GM11168 (cell line): ENCODE results near the gene C18orf54.
"Not testable (repeated sequence)": the region's sequence is repeated elsewhere in the genome, so short reads cannot be mapped to it uniquely, and the experiment has no call there.

Experiments used
- in situ Hi-C: fragments of 300-500 bp; cut with MboI; formaldehyde crosslinking; loops from one replicate; pipeline ENCODE4 v1.12.0; 2022; ENCODE audit warnings: low sequenced_read_pairs; ENCODE audit not compliant: unreplicated experiment

C18orf54 gene

DNA sequence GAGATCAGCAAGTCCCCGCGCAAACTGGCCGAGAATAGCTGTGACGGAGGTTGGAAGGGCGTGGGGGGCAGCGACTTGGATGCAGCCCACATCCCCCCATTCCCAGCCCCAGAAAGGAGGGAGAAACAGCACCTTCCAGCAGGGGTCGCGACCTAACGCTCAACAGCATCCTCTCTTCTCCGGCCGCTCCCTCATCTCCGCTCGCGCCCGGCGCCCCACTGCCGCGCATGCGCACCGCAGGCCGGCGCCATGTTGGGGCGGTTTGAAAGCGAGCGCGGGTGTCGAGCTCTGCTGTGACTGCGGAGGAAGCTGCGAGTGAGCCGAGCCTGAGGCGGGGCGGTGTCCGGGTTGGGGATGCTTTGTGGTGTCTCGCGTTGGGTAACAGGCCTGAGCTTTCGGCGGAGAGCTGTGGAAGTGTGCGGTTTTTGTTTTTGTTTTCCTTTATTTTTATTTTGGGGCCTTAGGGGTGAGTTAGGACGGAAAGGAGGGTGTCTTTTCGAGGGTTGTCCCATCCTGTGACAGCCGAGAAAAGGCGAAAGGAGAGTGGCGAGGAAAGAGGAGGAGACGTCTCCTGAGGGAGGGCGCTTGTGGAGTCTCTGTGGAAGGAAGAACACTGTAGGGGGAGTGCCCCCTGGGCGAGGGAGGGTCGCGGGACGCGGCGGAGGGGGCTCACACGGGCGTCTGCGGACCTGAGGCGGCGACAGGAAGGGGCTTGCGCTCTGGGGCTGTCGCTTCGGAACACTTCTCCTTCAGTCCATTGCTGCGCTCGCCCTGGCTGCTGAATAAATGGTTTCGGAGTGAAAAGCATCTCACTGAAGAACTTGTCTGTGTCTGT, at the start of gene C18orf54, which contains the start of gene STARD6:
TSS of gene C18orf54 (plus strand) at position 247 of the 835 bp plus-strand sequence. CDS start 2,667 bp downstream, outside the sequence.
TSS of gene STARD6 (minus strand) at position 199 of the 835 bp plus-strand sequence. CDS start 3,285 bp downstream, outside the sequence.
- in situ Hi-C loops = no loop called here

DNA sequence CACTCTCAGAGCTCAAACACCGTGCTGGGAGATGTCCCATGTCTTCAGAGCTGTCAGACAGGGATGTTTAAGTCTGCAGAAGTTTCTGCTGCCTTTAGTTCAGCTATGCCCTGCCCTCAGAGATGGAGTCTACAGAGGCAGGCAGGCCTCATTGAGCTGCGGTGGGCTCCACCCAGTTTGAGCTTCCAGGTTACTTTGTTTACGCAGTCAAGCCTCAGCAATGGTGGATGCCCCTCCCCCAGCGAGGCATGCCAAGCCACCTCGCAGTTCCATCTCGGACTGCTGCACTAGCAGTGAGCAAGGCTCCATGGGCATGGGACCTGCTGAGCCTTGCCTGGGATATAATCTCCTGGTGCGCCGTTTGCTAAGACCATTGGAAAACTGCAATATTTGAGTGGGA, 48.1 kb upstream of the C18orf54 start:
- in situ Hi-C loops = not testable (repeated sequence)

GRCh38 chr18:54316071-54316820, 41.5 kb upstream of the C18orf54 start:
- in situ Hi-C loops = no loop called here

GRCh38 chr18:54323561-54323960, 34.1 kb upstream of the C18orf54 start:
- in situ Hi-C loops = no loop called here

GRCh38 chr18:54323970-54324369, 33.7 kb upstream of the C18orf54 start:
- in situ Hi-C loops = no loop called here

DNA sequence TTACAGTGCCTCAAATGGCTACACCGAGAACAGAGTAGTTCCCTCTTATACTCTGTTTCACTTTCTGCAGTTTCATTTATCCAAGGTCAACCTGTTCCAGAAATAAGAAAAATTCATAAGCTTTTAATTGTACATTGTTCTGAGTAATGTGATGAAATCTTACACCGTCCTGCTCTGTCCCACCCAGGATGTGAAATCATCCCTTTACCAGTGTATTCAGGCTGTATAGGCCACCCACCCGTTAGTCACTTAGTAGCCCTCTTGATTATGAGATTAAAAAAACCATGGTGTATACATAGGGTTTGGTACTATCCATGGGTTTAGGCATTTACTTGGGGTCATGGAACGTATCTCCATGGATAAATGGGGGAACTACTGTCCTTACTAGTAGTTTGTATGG, 29.9 kb upstream of the C18orf54 start:
- in situ Hi-C loops = no loop called here

- in situ Hi-C loops = no loop called here
These were observed 27.9 kb upstream of the C18orf54 start for GRCh38 chr18:54329787-54330186.

DNA sequence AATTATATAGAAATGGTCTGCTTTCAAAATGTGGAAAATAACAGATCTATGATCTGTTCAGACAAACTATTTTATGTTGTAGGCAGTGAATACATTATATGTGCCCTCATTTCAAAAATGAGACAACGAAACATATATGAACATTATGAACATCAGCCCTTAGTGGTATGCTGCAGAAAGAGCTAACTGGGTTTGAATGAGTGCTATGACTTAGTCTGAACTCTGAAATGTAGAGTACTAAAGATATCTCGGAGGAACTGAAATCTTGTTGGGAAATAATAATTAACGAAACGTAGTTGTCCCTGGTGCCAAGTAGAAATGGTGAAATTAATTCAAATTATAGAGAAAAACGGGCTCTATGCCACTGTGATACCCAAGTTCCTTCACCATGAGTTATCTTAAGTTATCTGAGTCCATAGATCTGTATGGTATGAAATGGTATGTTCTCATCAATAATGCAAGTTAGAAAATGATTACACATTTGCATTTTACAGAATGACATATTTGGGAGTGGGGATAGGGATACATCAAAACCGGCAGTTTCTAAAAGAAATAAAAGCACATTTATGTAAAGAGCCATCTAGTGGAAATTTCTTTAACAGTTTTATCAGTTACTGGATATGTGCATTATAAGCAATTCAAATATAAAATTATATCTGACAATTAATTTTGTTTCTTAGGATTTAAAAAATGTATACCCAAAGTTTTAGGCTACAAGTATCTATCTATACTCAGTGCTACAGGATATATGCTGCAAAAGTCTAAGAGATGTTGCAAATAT, 26.7 kb upstream of the C18orf54 start:
- in situ Hi-C loops = no loop called here

GRCh38 chr18:54335638-54336173, 22.0 kb upstream of the C18orf54 start:
- in situ Hi-C loops = no loop called here

GRCh38 chr18:54338230-54338629, 19.5 kb upstream of the C18orf54 start:
- in situ Hi-C loops = no loop called here

- in situ Hi-C loops = no loop called here
These were observed 6.5 kb upstream of the C18orf54 start for GRCh38 chr18:54351186-54351585.

- in situ Hi-C loops = no loop called here
These were observed 535 bp upstream of the C18orf54 start for GRCh38 chr18:54357082-54357659.

DNA sequence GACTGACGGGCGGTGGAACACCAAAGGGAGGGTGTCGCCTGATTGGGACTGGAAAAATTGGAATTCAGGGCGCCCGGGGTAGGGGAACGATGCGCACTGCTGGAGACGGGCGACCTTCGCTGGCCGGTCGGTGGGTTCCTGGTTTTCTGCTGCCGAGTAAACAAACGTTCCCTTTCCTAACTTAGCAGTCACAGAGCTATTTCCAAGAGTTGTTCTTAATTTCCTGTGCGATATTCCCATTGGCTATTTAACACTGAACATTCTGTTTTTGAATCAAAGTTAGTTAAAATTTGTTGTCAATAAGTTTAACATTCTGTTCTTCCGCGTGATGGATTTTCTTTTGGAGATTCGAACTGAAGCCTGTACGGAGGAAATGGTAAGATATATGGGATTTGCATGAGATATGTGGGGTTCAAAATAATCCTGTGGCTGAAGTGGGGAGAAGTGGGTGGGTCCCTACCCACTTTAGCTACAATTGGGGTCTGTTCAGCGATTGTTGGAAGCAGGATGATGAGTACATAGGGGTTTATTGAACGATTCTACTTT, 862 bp downstream of the C18orf54 start:
- in situ Hi-C loops = no loop called here

DNA sequence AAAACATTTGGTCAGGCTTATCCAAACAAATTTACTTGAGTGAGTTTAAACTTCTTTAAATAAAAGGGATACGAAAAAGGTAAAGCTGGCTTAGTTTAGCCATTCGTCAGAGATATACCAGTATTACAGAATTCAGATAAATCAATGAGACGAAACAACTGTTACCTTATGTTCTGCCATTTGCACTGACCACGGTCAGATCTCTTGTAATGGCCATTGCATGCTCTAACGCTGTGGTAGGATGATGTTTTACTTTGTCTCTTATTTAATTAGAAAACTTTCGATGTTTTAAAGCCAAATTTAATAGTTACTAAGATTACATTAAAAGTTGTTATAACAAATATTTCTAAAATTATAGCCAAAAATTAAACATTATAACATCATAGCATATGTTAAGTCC, 1.5 kb downstream of the C18orf54 start:
- in situ Hi-C loops = no loop called here

DNA sequence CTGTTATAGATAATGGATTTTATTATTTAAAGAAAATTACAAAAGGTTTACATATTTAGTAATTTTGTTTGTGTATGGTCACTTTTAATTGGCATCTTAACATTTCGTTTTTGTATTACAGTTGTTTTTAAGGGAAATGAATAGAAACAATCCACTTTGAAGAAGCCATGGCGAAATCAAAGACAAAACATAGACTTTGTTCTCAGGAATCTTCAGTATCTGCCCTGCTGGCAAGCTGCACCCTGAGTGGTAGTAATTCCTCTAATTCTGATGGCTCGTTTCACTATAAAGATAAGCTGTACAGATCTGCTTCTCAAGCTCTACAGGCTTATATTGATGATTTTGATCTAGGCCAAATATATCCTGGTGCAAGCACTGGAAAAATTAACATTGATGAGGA, 2.7 kb downstream of the C18orf54 start:
- in situ Hi-C loops = loop anchor here (10.0 kb wide), 1 partner anchor 76 kb away; no protein-coding TSS in a partner anchor

GRCh38 chr18:54378057-54378456, 20.4 kb downstream of the C18orf54 start:
- in situ Hi-C loops = no loop called here

DNA sequence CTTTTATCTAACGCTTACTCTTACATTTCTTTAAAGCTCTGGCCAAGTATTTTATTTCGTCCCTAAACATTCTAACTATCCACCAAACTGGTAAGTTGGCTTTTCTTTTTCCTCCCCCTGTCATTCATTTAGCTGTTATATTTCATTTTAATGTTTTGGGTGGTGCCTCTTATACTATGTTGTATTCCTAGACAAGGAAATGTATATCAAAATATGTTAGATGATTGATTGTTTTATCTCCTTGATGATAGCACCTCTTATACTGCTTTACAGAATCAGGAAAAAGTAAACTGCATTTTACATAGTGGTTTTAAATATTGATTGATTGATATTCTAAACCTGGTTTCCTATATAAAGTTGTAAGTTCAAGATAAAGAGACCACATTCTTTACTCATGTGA, 23.9 kb downstream of the C18orf54 start:
- in situ Hi-C loops = no loop called here

- in situ Hi-C loops = no loop called here
These were observed 24.4 kb downstream of the C18orf54 start for GRCh38 chr18:54382076-54382475.

- in situ Hi-C loops = no loop called here
These were observed 25.1 kb downstream of the C18orf54 start for GRCh38 chr18:54382733-54383252.
